B cell (primary cell): ENCODE data around the gene TAF4. TPM values are rescaled to one million over a fixed set of nuclear protein-coding genes. Genes with fewer than 3 reads are reported as not detected.

ENCODE experiments used
- ATAC-seq: fragments of 200-7000 bp; cut with Tn5 transposase; one replicate; pipeline ENCODE4 v1.10.0; 2021; ENCODE audit warnings: low read depth, mild to moderate bottlenecking, moderate number of reproducible peaks, moderate library complexity
- CTCF ChIA-PET: fragments of 350-600 bp; sonication (Branson Sonifier 250); formaldehyde crosslinking; loops from one replicate; lab custom pipeline; 2021; ENCODE audit warnings: antibody characterized with exemption, inconsistent platforms; lab: Charles Lee
- POLR2A ChIA-PET: fragments of 350-600 bp; sonication (Branson Sonifier 250); formaldehyde crosslinking; loops from one replicate; lab custom pipeline; 2021; ENCODE audit warnings: antibody characterized with exemption; lab: Charles Lee
- DNase-seq: peaks from one replicate; pipeline ENCODE4 v3.0.0; 2013
- H2AFZ ChIP-seq: 2 replicates; pipeline ENCODE4 v1.6.1; 2012; ENCODE audit warnings: mild to moderate bottlenecking, low read depth, low read length; ENCODE audit not compliant: insufficient read depth, poor library complexity, severe bottlenecking
- H3K27ac ChIP-seq, 2 donors: 1 replicate in 1 of 2; 2 replicates in 1 of 2; pipeline ENCODE4 v1.5.1; 2012 to 2013; ENCODE audit warnings: low read length in 2 of 2, mild to moderate bottlenecking in 2 of 2, moderate library complexity in 1 of 2
- H3K27me3 ChIP-seq, 4 experiments: fragments of 200-600 bp in 1 of 4; sonication (generic) in 1 of 4; replicated peaks in 1 of 4; 1 replicate in 2 of 4; 2 replicates in 2 of 4; pipeline versions ENCODE4 v1.6.1 to v1.7.0; 2013 to 2016; ENCODE audit warnings: low read length in 3 of 4, mild to moderate bottlenecking in 2 of 4, mixed read lengths in 1 of 4, moderate library complexity in 1 of 4; ENCODE audit not compliant: insufficient read depth in 4 of 4, control insufficient read depth in 3 of 4; ENCODE audit errors: control extremely low read depth in 1 of 4
- H3K36me3 ChIP-seq, 2 experiments: replicated peaks in 1 of 2; 1 replicate in 1 of 2; 2 replicates in 1 of 2; pipeline versions ENCODE4 v1.6.1 to v1.7.1; 2013; ENCODE audit warnings: low read length in 1 of 2; ENCODE audit not compliant: insufficient read depth in 2 of 2, control insufficient read depth in 1 of 2; ENCODE audit errors: control extremely low read depth in 1 of 2, extremely low read depth in 1 of 2
- H3K4me1 ChIP-seq, 2 donors: fragments of 200-600 bp in 1 of 2; sonication (generic) in 1 of 2; 1 replicate in 1 of 2; 2 replicates in 1 of 2; pipeline versions ENCODE4 v1.5.1 to v1.6.1; 2013 to 2017; ENCODE audit warnings: low read length in 2 of 2; ENCODE audit not compliant: control insufficient read depth in 2 of 2, insufficient read depth in 2 of 2
- H3K4me2 ChIP-seq: replicated peaks from 2 replicates; pipeline ENCODE3; 2012; ENCODE audit warnings: mild to moderate bottlenecking, low read depth, low read length; ENCODE audit not compliant: poor library complexity, severe bottlenecking
- H3K4me3 ChIP-seq, 5 experiments: fragments of 200-600 bp in 1 of 5; sonication (generic) in 1 of 5; 1 replicate in 3 of 5; 2 replicates in 2 of 5; pipeline versions ENCODE4 v1.5.1 to v1.7.0; 2011 to 2016; ENCODE audit warnings: low read length in 4 of 5, mild to moderate bottlenecking in 4 of 5, low read depth in 2 of 5, control low read depth in 1 of 5, moderate library complexity in 1 of 5; ENCODE audit not compliant: insufficient read depth in 1 of 5; ENCODE audit errors: control extremely low read depth in 1 of 5, extremely low read depth in 1 of 5
- H3K79me2 ChIP-seq: fragments of 200-600 bp; sonication (generic); one replicate; pipeline ENCODE4 v1.6.0; 2016; ENCODE audit warnings: low read length; ENCODE audit not compliant: control insufficient read depth, insufficient read depth
- H3K9ac ChIP-seq: fragments of 200-600 bp; sonication (generic); 2 replicates; pipeline ENCODE4 v1.6.1; 2017; ENCODE audit warnings: mild to moderate bottlenecking, low read length, moderate library complexity
- H3K9me3 ChIP-seq, 3 donors: one replicate each; pipeline versions ENCODE4 v1.6.1 to v1.7.1; 2013; ENCODE audit warnings: low read length in 2 of 3; ENCODE audit not compliant: control insufficient read depth in 2 of 3, insufficient read depth in 1 of 3; ENCODE audit errors: control extremely low read depth in 1 of 3
- H4K20me1 ChIP-seq: 2 replicates; pipeline ENCODE4 v1.6.0; 2012; ENCODE audit warnings: mild to moderate bottlenecking, low read length; ENCODE audit not compliant: insufficient read depth, control insufficient read depth, poor library complexity, severe bottlenecking
- H3K27ac Mint-ChIP-seq: one replicate; pipeline ENCODE4 v1.8.0; 2021; ENCODE audit warnings: mixed read lengths
- H3K27me3 Mint-ChIP-seq: one replicate; pipeline ENCODE4 v1.8.0; 2021; ENCODE audit warnings: mixed read lengths
- H3K4me1 Mint-ChIP-seq: one replicate; pipeline ENCODE4 v1.8.0; 2021; ENCODE audit warnings: mixed read lengths
- H3K4me3 Mint-ChIP-seq: one replicate; pipeline ENCODE4 v1.8.0; 2021; ENCODE audit warnings: mixed read lengths
- H3K9me3 Mint-ChIP-seq: one replicate; pipeline ENCODE4 v1.8.0; 2022; ENCODE audit warnings: mixed read lengths; ENCODE audit not compliant: insufficient read depth
- CTCF ChIP-seq: fragments of 200-600 bp; IDR thresholded peaks from one replicate; pipeline ENCODE4 v1.8.0; 2022; ENCODE audit warnings: antibody characterized with exemption, mild to moderate bottlenecking
- EZH2 ChIP-seq: IDR thresholded peaks from 2 replicates; pipeline ENCODE4 v1.6.1; 2012; ENCODE audit warnings: borderline replicate concordance, low read depth, mild to moderate bottlenecking, moderate library complexity, low read length; ENCODE audit not compliant: insufficient read depth, poor library complexity, severe bottlenecking
- WGBS: methylation state at CpG from one replicate; pipeline ENCODE4 v1.1.5; 2013; ENCODE audit warnings: missing lambda C conversion rate; ENCODE audit not compliant: insufficient coverage; 5-methylcytosine and 5-hydroxymethylcytosine counted together
- intact Hi-C: fragments of 100-400 bp; cut with micrococcal nuclease; formaldehyde crosslinking; loops from one replicate; pipeline ENCODE4 v1.10.0; 2022
- polyA plus RNA-seq: library from polyadenylated mRNA; depleted of rRNA; stranded (reverse); fragments of >200 nt; gene quantifications from 2 replicates; pipeline ENCODE4 v1.2.3, GENCODE V29; 2012
- total RNA-seq, 2 donors: library from RNA; stranded (reverse); fragments of 120-200 nt in 1 of 2; gene quantifications; 1 replicate in 1 of 2; 2 replicates in 1 of 2; pipeline versions ENCODE4 v1.2.3 to v1.2.4, GENCODE V29; 2013 to 2022

TAF4 gene
- total and polyA plus RNA-seq, 2 donors (not counting 1 experiment from before 2014, with no cell fraction given), result 13.9 to 39.5 TPM

GRCh38 chr20:61925555-61926252 is 140.0 kb downstream of the TAF4 start:
- H3K27ac ChIP-seq, result no peak overlapping the region
- no peaks in the 10 kb centered on the region for H3K4me1 ChIP-seq
- ATAC-seq (no peak), DNase-seq (no peak)
- H3K4me3 ChIP-seq, result no peak overlapping the region
- ChIA-PET CTCF (no interaction called here), POLR2A (no interaction called here)
- no peaks in the 10 kb centered on the region for H3K27me3 Mint-ChIP-seq
- H2AFZ ChIP-seq, result no peak overlapping the region
- TF ChIP-seq CTCF, result no peak
- no peaks in the 10 kb centered on the region for H3K4me1 Mint-ChIP-seq
- H3K27me3 ChIP-seq, result peaks cover 0 to 3% (median 0%) of the 10 kb centered on the region in 4 experiments
- no peak overlapping the region for H3K4me3 Mint-ChIP-seq
- no peak overlapping the region for H3K4me2 ChIP-seq
- no peak overlapping the region for H3K9ac ChIP-seq
- WGBS, result 85% methylated on average over 21 of the region's 21 CpGs
- H3K79me2 ChIP-seq, result no peaks in the 10 kb centered on the region
- no peak overlapping the region for H3K27ac Mint-ChIP-seq
- intact Hi-C loops, result no loop called here
- no peaks in the 10 kb centered on the region for H3K36me3 ChIP-seq
- no peaks in the 10 kb centered on the region for H4K20me1 ChIP-seq
- no peaks in the 10 kb centered on the region for H3K9me3 Mint-ChIP-seq
- H3K9me3 ChIP-seq, result peaks cover 0 to 31% (median 0%) of the 10 kb centered on the region in 3 donors

- H3K4me2 ChIP-seq, result no peak overlapping the region
- H3K36me3 ChIP-seq, result no peaks in the 10 kb centered on the region
- intact Hi-C loops, result no loop called here
- H3K9me3 ChIP-seq, result peaks cover 0 to 34% (median 0%) of the 10 kb centered on the region in 3 donors
- Mint-ChIP-seq H3K4me3 (no peak overlapping the region), H3K27ac (no peak overlapping the region), H3K4me1 (no peaks in the 10 kb centered on the region), H3K27me3 (no peaks in the 10 kb centered on the region), H3K9me3 (no peaks in the 10 kb centered on the region)
- H3K27ac ChIP-seq, result no peak overlapping the region
- CTCF ChIA-PET, result no interaction called here
- H3K79me2 ChIP-seq, result no peaks in the 10 kb centered on the region
- DNase-seq (no peak), ATAC-seq (no peak)
- TF ChIP-seq CTCF (no peak), EZH2 (no peak)
- WGBS, result 94% methylated on average over 32 of the region's 32 CpGs
- H3K4me3 ChIP-seq, result no peak overlapping the region
- no peaks in the 10 kb centered on the region for H3K4me1 ChIP-seq
- POLR2A ChIA-PET, result no interaction called here
- H4K20me1 ChIP-seq, result no peaks in the 10 kb centered on the region
- peaks cover 0 to 3% (median 0%) of the 10 kb centered on the region in 4 experiments for H3K27me3 ChIP-seq
- no peak overlapping the region for H3K9ac ChIP-seq
- H2AFZ ChIP-seq, result no peak overlapping the region
Measured at GRCh38 chr20:61924858-61925554, 140.7 kb downstream of the TAF4 start.
